ENCODE results near the gene POLR2L.

DNA sequence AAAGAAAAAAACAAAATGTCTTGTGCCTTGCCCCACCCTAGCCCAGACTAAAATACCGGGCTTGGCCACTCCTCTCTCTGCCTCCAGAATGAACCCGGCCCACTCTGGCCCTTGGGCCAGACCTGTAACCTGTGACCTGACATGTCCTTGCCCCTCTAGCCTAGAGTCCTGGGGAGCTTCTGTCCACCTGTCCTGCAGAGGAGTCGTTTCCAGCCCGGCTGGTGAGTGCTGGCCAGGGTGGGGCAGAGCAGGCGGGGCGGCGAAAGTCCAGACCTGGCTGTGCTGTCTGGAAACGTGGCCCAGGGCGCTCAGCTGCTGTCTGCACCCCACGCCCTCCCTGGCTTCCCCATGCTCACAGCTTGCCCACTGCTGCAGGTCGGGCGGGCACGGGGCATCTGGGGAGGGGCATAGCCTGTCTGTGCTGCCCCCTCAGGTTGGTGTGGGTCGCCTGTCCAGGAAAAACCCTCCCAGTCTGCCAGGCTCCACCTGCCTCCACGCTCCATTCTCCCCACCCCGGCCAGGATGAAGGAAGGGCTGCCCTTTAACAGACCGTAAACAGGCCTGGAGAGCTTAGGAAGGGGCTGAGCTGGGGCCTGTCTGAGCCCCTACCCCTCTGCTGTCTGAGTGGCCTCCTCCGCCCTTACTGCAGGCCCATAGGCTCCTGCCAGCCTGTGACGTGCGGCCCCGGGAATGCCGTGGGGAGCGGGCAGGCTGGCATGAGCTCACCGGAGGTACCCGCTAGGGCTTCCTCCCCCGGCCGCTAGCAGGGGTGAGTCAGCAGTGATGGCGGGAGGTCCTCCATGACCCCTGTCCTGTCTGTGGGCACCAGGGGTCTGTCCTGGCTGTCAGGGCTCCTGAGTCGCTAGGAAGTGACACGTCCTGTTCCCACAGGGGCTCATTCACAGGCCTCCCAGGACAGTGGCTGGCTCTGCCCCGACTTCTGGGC lies 7.7 kb downstream of the POLR2L start:
- TF ChIP-seq, protein P1, sequence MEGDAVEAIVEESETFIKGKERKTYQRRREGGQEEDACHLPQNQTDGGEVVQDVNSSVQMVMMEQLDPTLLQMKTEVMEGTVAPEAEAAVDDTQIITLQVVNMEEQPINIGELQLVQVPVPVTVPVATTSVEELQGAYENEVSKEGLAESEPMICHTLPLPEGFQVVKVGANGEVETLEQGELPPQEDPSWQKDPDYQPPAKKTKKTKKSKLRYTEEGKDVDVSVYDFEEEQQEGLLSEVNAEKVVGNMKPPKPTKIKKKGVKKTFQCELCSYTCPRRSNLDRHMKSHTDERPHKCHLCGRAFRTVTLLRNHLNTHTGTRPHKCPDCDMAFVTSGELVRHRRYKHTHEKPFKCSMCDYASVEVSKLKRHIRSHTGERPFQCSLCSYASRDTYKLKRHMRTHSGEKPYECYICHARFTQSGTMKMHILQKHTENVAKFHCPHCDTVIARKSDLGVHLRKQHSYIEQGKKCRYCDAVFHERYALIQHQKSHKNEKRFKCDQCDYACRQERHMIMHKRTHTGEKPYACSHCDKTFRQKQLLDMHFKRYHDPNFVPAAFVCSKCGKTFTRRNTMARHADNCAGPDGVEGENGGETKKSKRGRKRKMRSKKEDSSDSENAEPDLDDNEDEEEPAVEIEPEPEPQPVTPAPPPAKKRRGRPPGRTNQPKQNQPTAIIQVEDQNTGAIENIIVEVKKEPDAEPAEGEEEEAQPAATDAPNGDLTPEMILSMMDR (IDR thresholded peaks at IDR 0.05; ENCODE audit: low read length), result no peak
- TF ChIP-seq EZH2 (optimal IDR thresholded peaks at IDR 0.05; ENCODE audit: low read depth, low read length) (no peak), EZH2phosphoT487 (IDR thresholded peaks at IDR 0.05; ENCODE audit: low read length) (no peak)
